ENCODE data around the gene ITGAE. TPM values are rescaled to one million over a fixed set of nuclear protein-coding genes. Genes with fewer than 3 reads are reported as not detected.

ITGAE gene
- total and polyA plus RNA-seq, 2 donors from 2014 or later, result 16.5 to 46.3 TPM

DNA sequence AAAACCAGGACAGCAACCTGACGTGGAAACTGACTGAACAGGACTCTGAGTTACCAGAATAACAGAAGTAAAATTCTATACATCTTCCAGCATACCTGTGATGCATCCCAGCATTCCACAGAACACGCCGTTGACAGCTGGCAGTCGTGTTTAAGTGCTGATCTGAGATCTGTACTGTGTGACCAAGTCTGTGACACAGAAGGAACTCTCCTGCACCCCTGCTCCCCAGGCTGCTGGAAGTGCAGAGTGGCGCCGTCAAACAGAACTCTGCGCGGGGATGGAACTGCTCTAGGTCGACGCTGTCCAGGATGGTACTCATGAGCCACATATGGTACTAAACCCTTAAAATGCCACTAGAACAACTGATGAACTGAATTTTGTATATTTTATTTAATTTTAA is 804 bp upstream of the ITGAE start:
- Histone ChIP-seq H3K4me3 (ENCODE audit: low read length in 3 of 3) (no peak overlapping the region), H3K4me1 (ENCODE audit: control insufficient read depth in 2 of 3, insufficient read depth in 2 of 3, low read depth in 1 of 3, low read length in 3 of 3) (no peaks in the 10 kb centered on the region), H3K27me3 (ENCODE audit: control insufficient read depth, insufficient read depth, low read length) (no peaks in the 10 kb centered on the region), H3K27ac (ENCODE audit: low read depth in 2 of 2, low read length in 2 of 2) (no peak overlapping the region), H3K36me3 (ENCODE audit: control insufficient read depth in 2 of 3, insufficient read depth in 3 of 3, low read length in 3 of 3) (peaks cover 0 to 1% (median 0%) of the 10 kb centered on the region in 3 donors), H3K9me3 (ENCODE audit: control insufficient read depth in 2 of 3, insufficient read depth in 1 of 3, low read length in 3 of 3) (no peaks in the 10 kb centered on the region), H3K9ac (ENCODE audit: low read length in 3 of 3) (no peak overlapping the region)
- DNase-seq (no peak), FAIRE-seq (no peak)
- TF ChIP-seq, protein P1, sequence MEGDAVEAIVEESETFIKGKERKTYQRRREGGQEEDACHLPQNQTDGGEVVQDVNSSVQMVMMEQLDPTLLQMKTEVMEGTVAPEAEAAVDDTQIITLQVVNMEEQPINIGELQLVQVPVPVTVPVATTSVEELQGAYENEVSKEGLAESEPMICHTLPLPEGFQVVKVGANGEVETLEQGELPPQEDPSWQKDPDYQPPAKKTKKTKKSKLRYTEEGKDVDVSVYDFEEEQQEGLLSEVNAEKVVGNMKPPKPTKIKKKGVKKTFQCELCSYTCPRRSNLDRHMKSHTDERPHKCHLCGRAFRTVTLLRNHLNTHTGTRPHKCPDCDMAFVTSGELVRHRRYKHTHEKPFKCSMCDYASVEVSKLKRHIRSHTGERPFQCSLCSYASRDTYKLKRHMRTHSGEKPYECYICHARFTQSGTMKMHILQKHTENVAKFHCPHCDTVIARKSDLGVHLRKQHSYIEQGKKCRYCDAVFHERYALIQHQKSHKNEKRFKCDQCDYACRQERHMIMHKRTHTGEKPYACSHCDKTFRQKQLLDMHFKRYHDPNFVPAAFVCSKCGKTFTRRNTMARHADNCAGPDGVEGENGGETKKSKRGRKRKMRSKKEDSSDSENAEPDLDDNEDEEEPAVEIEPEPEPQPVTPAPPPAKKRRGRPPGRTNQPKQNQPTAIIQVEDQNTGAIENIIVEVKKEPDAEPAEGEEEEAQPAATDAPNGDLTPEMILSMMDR (IDR thresholded peaks at IDR 0.05; ENCODE audit: borderline replicate concordance, extremely low read depth, insufficient read depth), result no peak
- intact Hi-C loops (cut with DNase I), result no loop called here

DNA sequence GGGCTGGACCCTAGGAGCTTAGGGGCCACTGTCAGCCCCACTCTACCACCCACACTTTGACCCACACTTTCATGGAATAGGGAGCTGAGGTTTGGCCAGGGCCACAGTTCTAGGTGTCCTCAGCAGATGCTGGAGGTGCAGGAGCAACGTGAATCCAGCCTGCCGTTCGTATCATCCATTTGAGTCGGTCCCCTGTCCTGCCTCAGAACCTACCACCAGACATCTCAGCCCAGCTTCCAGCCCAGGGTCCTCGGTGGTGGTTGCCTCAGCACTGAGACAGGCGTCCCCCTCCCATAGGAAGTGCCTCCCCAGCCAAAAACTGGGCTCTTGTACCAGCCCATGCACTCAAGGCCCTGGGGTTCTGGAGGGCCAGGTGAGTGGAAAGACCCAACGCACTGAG is 359 bp upstream of the ITGAE start:
- no peak overlapping the region for H3K4me3 ChIP-seq (ENCODE audit: low read length in 3 of 3)
- H3K27me3 ChIP-seq (ENCODE audit: control insufficient read depth, insufficient read depth, low read length), result no peaks in the 10 kb centered on the region
- intact Hi-C loops (cut with DNase I), result no loop called here
- no peaks in the 10 kb centered on the region for H3K4me1 ChIP-seq (ENCODE audit: control insufficient read depth in 2 of 3, insufficient read depth in 2 of 3, low read depth in 1 of 3, low read length in 3 of 3)
- DNase-seq (no peak), FAIRE-seq (no peak)
- no peak overlapping the region for H3K27ac ChIP-seq (ENCODE audit: low read depth in 2 of 2, low read length in 2 of 2)
- TF ChIP-seq, protein P1 (IDR thresholded peaks at IDR 0.05; ENCODE audit: borderline replicate concordance, extremely low read depth, insufficient read depth), result no peak
- no peaks in the 10 kb centered on the region for H3K9me3 ChIP-seq (ENCODE audit: control insufficient read depth in 2 of 3, insufficient read depth in 1 of 3, low read length in 3 of 3)
- no peak overlapping the region for H3K9ac ChIP-seq (ENCODE audit: low read length in 3 of 3)
- no peaks in the 10 kb centered on the region for H3K36me3 ChIP-seq (ENCODE audit: control insufficient read depth in 2 of 3, insufficient read depth in 3 of 3, low read length in 3 of 3)

DNA sequence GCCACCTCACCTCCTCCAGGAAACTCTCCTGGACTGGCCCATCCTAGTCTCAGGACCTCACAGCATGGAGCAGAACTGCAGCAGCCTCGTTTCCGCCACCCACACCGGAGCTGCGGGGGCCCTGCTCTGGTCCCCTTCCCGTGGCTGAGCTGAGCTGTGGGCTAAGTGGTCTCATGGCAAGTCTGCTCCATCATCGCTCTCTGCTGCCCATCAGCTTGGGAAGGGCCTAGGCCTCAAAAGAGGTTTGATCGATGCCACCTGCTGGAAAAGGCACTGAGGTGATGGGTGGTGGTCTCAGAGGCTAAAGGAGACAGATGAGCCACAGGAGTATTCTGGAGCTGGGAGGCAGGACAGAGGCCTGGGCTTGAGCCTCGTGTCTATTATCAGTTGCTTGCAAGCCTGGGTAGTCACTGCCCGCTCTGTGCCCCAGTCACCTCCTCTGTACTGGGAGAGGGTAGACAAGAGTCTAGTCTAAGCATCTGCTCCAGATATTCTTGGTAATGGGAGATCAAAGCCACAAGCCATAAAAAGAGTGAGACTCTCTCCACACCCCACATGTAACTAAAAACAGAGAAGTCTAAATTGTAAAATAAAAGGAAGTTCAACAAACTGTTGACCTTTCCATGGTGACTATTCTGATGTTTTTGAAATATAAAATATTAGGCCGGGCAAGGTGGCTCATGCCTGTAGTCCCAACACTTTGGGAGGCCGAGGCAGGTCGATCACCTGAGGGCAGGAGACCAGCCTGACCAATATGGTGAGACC is 1.6 kb downstream of the ITGAE start:
- TF ChIP-seq, protein P1 (IDR thresholded peaks at IDR 0.05; ENCODE audit: borderline replicate concordance, extremely low read depth, insufficient read depth), result no peak
- peaks cover 0 to 8% (median 0%) of the 10 kb centered on the region in 3 donors for H3K4me1 ChIP-seq (ENCODE audit: control insufficient read depth in 2 of 3, insufficient read depth in 2 of 3, low read depth in 1 of 3, low read length in 3 of 3)
- no peaks in the 10 kb centered on the region for H3K9me3 ChIP-seq (ENCODE audit: control insufficient read depth in 2 of 3, insufficient read depth in 1 of 3, low read length in 3 of 3)
- FAIRE-seq (no peak), DNase-seq (no peak)
- H3K27me3 ChIP-seq (ENCODE audit: control insufficient read depth, insufficient read depth, low read length), result no peaks in the 10 kb centered on the region
- no peaks in the 10 kb centered on the region for H3K36me3 ChIP-seq (ENCODE audit: control insufficient read depth in 2 of 3, insufficient read depth in 3 of 3, low read length in 3 of 3)
- H3K27ac ChIP-seq (ENCODE audit: low read depth in 2 of 2, low read length in 2 of 2), result no peak overlapping the region
- no peak overlapping the region for H3K9ac ChIP-seq (ENCODE audit: low read length in 3 of 3)
- H3K4me3 ChIP-seq (ENCODE audit: low read length in 3 of 3), result no peak overlapping the region
- intact Hi-C loops (cut with DNase I), result no loop called here

Measured in kidney (tissue), 14 donors.